Measurements from ENCODE around the gene MTRF1. TPM values are rescaled to one million over a fixed set of nuclear protein-coding genes. Genes with fewer than 3 reads are reported as not detected.

Gene MTRF1
- total RNA-seq, 4 donors from 2014 or later: 10.7 to 29.6 (median 21.4) TPM

- TF ChIP-seq CTCF (IDR thresholded peaks at IDR 0.05) (no peak), POLR2A (IDR thresholded peaks at IDR 0.05) (no peak)
- H3K27ac ChIP-seq: no peak overlapping the region
These were observed 56.9 kb downstream of the MTRF1 start for GRCh38 chr13:41206467-41206866.

GRCh38 chr13:41203810-41204209 lies 59.6 kb downstream of the MTRF1 start:
- no peak overlapping the region for H3K4me3 ChIP-seq
- H3K27ac ChIP-seq: no peak overlapping the region
- no peaks in the 10 kb centered on the region for H3K9me3 ChIP-seq
- H3K4me1 ChIP-seq: no peaks in the 10 kb centered on the region
- H3K36me3 ChIP-seq: no peaks in the 10 kb centered on the region
- TF ChIP-seq CTCF (IDR thresholded peaks at IDR 0.05) (no peak), POLR2A (IDR thresholded peaks at IDR 0.05) (no peak)
- no peak for DNase-seq
- no peaks in the 10 kb centered on the region for H3K27me3 ChIP-seq

More at GRCh38 chr13:41206467-41206866, 56.9 kb downstream of the MTRF1 start:
- DNase-seq: no peak
- H3K36me3 ChIP-seq: no peaks in the 10 kb centered on the region
- H3K4me3 ChIP-seq: no peak overlapping the region
- H3K4me1 ChIP-seq: no peaks in the 10 kb centered on the region
- no peaks in the 10 kb centered on the region for H3K27me3 ChIP-seq
- peaks cover 0 to 5% (median 0%) of the 10 kb centered on the region in 4 donors for H3K9me3 ChIP-seq

GRCh38 chr13:41200126-41200525 lies 63.2 kb downstream of the MTRF1 start:
- DNase-seq: no peak
- no peaks in the 10 kb centered on the region for H3K27me3 ChIP-seq
- no peaks in the 10 kb centered on the region for H3K4me1 ChIP-seq
- no peaks in the 10 kb centered on the region for H3K36me3 ChIP-seq
- TF ChIP-seq POLR2A (IDR thresholded peaks at IDR 0.05) (no peak), CTCF (IDR thresholded peaks at IDR 0.05) (no peak)
- no peaks in the 10 kb centered on the region for H3K9me3 ChIP-seq
- peak overlapping the region in 1 of 4 donors; percentile 33 for H3K27ac ChIP-seq
- H3K4me3 ChIP-seq: no peak overlapping the region

GRCh38 chr13:41199526-41199925 lies 63.9 kb downstream of the MTRF1 start:
- Histone ChIP-seq H3K4me3 (no peak overlapping the region), H3K27me3 (no peaks in the 10 kb centered on the region), H3K36me3 (no peaks in the 10 kb centered on the region), H3K4me1 (no peaks in the 10 kb centered on the region), H3K27ac (peak overlapping the region in 2 of 4 donors; percentile 4 to 33), H3K9me3 (no peaks in the 10 kb centered on the region)
- DNase-seq: peak in 1 of 3 donors; percentile 40
- TF ChIP-seq CTCF (IDR thresholded peaks at IDR 0.05) (no peak), POLR2A (IDR thresholded peaks at IDR 0.05) (no peak)

GRCh38 chr13:41199079-41199478 lies 64.3 kb downstream of the MTRF1 start:
- DNase-seq: no peak
- TF ChIP-seq POLR2A (IDR thresholded peaks at IDR 0.05) (no peak), CTCF (IDR thresholded peaks at IDR 0.05) (no peak)
- H3K9me3 ChIP-seq: no peaks in the 10 kb centered on the region
- no peak overlapping the region for H3K4me3 ChIP-seq
- peak overlapping the region in 2 of 4 donors; percentile 4 to 33 for H3K27ac ChIP-seq
- no peaks in the 10 kb centered on the region for H3K36me3 ChIP-seq
- no peaks in the 10 kb centered on the region for H3K4me1 ChIP-seq
- no peaks in the 10 kb centered on the region for H3K27me3 ChIP-seq

GRCh38 chr13:41196620-41197019 lies 66.8 kb downstream of the MTRF1 start:
- peaks cover 0 to 19% (median 0%) of the 10 kb centered on the region in 4 donors for H3K4me1 ChIP-seq
- no peak for TF ChIP-seq CTCF (IDR thresholded peaks at IDR 0.05)
- TF ChIP-seq POLR2A (IDR thresholded peaks at IDR 0.05): no peak
- H3K27ac ChIP-seq: no peak overlapping the region
- no peaks in the 10 kb centered on the region for H3K27me3 ChIP-seq
- no peaks in the 10 kb centered on the region for H3K9me3 ChIP-seq
- no peak overlapping the region for H3K4me3 ChIP-seq
- no peaks in the 10 kb centered on the region for H3K36me3 ChIP-seq
- DNase-seq: no peak
